Left ventricle myocardium inferior (tissue), 1 donor: ENCODE measurements around the gene DENND10. TPM values are rescaled to one million over a fixed set of nuclear protein-coding genes. Genes with fewer than 3 reads are reported as not detected.
A peak's percentile ranks its signal among the peaks of the same experiment; 100 is the strongest.
"Not testable (repeated sequence)": the region's sequence is repeated elsewhere in the genome, so short reads cannot be mapped to it uniquely, and the experiment has no call there.

Source experiments
- DNase-seq: peaks from one replicate; pipeline ENCODE4 v3.0.0-alpha.2; 2020
- H3K27ac ChIP-seq: fragments of 200-600 bp; replicated peaks from 2 replicates; pipeline ENCODE4 v1.8.0; 2021
- H3K27me3 ChIP-seq: fragments of 200-600 bp; 2 replicates; pipeline ENCODE4 v1.8.0; 2021; ENCODE audit warnings: low read depth
- H3K36me3 ChIP-seq: fragments of 200-600 bp; 2 replicates; pipeline ENCODE4 v1.8.0; 2021
- H3K4me1 ChIP-seq: fragments of 200-600 bp; 2 replicates; pipeline ENCODE4 v1.8.0; 2021
- H3K4me3 ChIP-seq: fragments of 200-600 bp; 2 replicates; pipeline ENCODE4 v1.8.0; 2021; ENCODE audit warnings: mild to moderate bottlenecking, moderate library complexity
- H3K9me3 ChIP-seq: fragments of 200-600 bp; replicated peaks from 2 replicates; pipeline ENCODE4 v1.8.0; 2021
- intact Hi-C: fragments of 100-400 bp; cut with micrococcal nuclease; formaldehyde crosslinking; loops from one replicate; pipeline ENCODE4 v1.11.0; 2022
- total RNA-seq: library from RNA; stranded (reverse); fragmentation: NEBNext Ultra II Directional; extraction: Animal tissue kit (Norgen Biotek cat#: 25700); gene quantifications from one replicate; pipeline ENCODE4 v1.2.1, GENCODE V29; 2021
- TF ChIP-seq, protein P1 (sequence below): fragments of 200-600 bp; IDR thresholded peaks from 2 replicates; pipeline ENCODE4 v1.8.0; 2021; ENCODE audit warnings: antibody characterized with exemption, mild to moderate bottlenecking, borderline replicate concordance
- donor health status: DM: no; HTN: yes; CAD: no; lungs with severe emphysema.

Gene DENND10
- total RNA-seq, 1 donor from 2014 or later: 18.3 TPM

DNA sequence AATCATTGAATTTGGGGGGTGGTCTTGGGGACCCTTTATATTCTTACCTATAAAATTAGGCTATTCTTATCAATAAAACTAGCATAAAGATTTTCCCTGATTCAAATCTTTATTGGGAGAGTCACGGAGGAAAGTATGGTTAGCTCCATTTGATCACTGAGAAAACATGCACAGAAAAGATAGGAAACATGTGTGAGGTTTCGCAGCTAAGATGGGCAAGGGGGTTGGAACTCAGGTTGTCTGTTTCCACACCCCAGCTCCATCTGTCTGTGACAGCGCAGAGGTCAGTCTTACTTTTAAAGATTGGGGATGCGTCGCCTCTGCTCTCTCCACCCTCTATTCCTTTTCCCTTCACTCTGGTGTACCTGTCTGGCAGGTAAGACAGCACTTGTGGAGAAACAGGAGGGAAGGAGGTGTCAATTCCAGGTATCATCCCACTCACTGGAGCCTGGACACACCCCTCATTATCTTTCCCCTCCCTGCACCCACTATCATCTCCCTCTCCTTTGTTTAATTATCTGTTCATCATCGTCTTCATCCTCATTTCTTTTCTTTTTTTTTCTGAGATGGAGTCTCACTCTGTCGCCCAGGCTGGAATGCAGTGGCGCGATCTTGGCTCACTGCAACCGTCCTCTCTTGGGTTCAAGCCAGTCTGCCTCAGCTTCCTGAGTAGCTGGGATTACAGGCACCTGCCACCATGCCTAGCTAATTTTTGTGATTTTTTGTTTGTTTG lies 2.4 kb upstream of the DENND10 start:
- TF ChIP-seq, protein P1, sequence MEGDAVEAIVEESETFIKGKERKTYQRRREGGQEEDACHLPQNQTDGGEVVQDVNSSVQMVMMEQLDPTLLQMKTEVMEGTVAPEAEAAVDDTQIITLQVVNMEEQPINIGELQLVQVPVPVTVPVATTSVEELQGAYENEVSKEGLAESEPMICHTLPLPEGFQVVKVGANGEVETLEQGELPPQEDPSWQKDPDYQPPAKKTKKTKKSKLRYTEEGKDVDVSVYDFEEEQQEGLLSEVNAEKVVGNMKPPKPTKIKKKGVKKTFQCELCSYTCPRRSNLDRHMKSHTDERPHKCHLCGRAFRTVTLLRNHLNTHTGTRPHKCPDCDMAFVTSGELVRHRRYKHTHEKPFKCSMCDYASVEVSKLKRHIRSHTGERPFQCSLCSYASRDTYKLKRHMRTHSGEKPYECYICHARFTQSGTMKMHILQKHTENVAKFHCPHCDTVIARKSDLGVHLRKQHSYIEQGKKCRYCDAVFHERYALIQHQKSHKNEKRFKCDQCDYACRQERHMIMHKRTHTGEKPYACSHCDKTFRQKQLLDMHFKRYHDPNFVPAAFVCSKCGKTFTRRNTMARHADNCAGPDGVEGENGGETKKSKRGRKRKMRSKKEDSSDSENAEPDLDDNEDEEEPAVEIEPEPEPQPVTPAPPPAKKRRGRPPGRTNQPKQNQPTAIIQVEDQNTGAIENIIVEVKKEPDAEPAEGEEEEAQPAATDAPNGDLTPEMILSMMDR: no peak
- Histone ChIP-seq H3K36me3 (no peaks in the 10 kb centered on the region), H3K4me3 (no peak overlapping the region), H3K4me1 (peaks cover 21% of the 10 kb centered on the region), H3K9me3 (no peaks in the 10 kb centered on the region), H3K27me3 (no peaks in the 10 kb centered on the region), H3K27ac (peak overlapping the region; percentile 77)
- DNase-seq: no peak
- intact Hi-C loops: no loop called here

DNA sequence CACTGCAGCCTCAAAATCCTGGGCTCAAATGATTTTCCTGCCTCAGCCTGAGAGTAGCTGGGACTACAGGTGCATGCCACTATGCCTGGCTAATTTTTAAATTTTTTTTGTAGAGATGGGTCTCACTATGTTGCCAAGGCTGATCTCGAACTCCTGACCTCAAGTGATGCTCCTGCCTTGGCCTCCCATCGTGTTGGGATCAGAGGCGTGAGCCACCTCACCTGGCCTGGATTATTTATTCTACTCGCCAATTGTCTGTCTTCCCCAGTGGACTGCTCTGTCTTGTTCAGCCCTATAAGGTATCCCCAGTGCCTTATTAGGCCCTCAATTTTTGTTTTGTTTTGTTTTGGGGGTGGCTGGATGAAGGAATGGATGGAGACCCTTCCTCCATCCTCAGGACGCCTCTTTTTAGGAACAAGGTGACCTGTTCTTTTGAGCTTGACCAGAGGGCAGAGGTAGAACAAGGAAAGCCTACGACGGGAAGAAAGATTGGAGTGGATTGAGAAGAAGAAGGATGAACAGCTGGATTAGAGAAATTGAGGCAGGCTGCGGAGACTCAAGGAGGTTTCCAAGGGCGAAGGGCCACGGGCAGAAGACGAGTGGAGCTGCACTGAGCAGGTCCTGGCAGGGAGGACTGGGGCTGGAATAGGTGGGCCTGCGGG lies 541 bp upstream of the DENND10 start:
- peak overlapping the region; percentile 86 for H3K27ac ChIP-seq
- peak overlapping the region; percentile 92 for H3K4me3 ChIP-seq
- DNase-seq: no peak
- H3K4me1 ChIP-seq: peaks cover 21% of the 10 kb centered on the region
- H3K27me3 ChIP-seq: no peaks in the 10 kb centered on the region
- peaks cover 4% of the 10 kb centered on the region for H3K36me3 ChIP-seq
- H3K9me3 ChIP-seq: no peaks in the 10 kb centered on the region
- intact Hi-C loops: no loop called here
- TF ChIP-seq, protein P1: no peak

DNA sequence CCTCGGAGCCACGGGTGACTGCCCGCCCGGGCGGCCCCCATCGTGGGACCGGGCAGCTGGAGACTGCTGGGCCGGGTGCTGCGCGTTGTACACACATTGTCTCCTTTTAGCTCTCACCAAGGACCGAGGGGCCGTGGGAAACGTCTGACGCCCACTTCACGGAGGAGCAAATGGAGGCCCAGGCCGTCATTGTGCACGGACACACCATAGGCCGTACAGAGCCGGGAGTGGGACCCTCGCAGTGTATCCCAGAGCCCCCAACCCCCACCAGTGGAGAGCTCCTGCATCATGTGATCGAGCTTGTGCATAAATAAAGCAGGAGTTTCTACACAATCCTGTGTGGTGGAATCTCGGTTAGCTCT lies 722 bp downstream of the DENND10 start:
- H3K4me1 ChIP-seq: peaks cover 21% of the 10 kb centered on the region
- DNase-seq: peak; percentile 19
- H3K27me3 ChIP-seq: no peaks in the 10 kb centered on the region
- peak overlapping the region; percentile 86 for H3K27ac ChIP-seq
- TF ChIP-seq, protein P1: no peak
- no peaks in the 10 kb centered on the region for H3K9me3 ChIP-seq
- peak overlapping the region; percentile 92 for H3K4me3 ChIP-seq
- peaks cover 17% of the 10 kb centered on the region for H3K36me3 ChIP-seq
- intact Hi-C loops: no loop called here

DNA sequence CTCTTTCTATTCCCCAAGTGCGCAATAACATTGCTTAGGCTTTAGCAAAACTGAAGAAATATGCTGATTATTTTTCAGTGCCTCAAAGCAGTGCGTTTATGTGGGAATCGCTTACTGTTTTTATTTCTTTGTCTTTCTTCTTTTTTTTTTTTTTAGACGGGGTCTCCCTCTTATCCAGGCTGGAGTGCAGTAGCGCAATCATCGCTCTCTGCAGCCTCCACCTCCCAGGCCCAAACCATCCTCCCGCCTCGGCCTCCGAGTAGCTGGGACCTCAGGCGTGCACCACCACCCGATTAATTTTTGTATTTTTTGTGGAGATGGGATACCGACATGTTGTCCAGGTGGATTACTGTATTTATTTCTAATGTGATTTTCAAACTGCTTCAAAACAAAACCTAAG lies 1.2 kb downstream of the DENND10 start:
- intact Hi-C loops: no loop called here
- TF ChIP-seq, protein P1: no peak
- Histone ChIP-seq H3K9me3 (no peaks in the 10 kb centered on the region), H3K4me3 (peak overlapping the region; percentile 92), H3K36me3 (peaks cover 22% of the 10 kb centered on the region), H3K27me3 (no peaks in the 10 kb centered on the region), H3K27ac (no peak overlapping the region), H3K4me1 (peaks cover 20% of the 10 kb centered on the region)
- no peak for DNase-seq

DNA sequence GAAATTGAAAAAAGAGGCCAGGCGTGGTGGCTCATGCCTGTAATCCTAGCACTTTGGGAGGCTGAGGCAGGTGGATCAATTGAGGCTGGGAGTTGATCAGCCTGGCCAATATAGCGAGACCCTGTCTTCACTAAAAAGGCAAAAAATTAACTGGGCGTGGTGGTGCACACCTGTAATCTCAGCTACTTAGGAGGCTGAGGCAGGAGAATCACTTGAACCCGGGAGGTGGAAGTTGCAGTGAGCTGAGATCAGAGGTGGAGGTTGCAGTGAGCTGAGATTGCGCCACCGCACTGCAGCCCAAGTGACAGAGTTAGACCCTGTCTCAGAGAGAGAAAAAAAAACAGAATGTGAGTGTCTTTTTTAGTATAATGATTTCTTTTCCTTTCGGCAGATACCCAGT lies 2.0 kb downstream of the DENND10 start:
- intact Hi-C loops, DNase-seq, H3K27ac ChIP-seq, H3K27me3 ChIP-seq, H3K9me3 ChIP-seq, H3K4me3 ChIP-seq: not testable (repeated sequence)
- Histone ChIP-seq H3K36me3 (peaks cover 29% of the 10 kb centered on the region), H3K4me1 (peaks cover 17% of the 10 kb centered on the region)

DNA sequence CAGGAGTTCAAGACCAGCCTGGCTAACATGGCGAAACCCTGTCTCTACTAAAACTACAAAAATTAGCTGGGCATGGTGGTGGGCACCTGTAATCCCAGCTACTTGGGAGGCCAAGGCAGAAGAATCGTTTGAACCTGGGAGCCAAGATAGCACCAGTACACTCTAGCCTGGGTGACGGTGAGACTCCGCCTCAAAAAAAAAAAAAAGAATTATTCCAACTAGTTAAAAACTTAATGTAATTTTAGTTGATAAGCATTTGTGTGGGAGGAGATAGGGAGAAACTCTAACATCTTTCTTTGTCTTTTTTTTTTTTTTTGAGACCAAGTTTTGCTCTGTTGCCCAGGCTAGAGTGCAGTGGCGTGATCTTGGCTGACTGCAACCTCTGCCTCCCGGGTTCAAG lies 3.2 kb downstream of the DENND10 start:
- H3K27me3 ChIP-seq, H3K27ac ChIP-seq, H3K9me3 ChIP-seq, H3K4me3 ChIP-seq, intact Hi-C loops, DNase-seq: not testable (repeated sequence)
- Histone ChIP-seq H3K36me3 (peaks cover 41% of the 10 kb centered on the region), H3K4me1 (peaks cover 17% of the 10 kb centered on the region)

DNA sequence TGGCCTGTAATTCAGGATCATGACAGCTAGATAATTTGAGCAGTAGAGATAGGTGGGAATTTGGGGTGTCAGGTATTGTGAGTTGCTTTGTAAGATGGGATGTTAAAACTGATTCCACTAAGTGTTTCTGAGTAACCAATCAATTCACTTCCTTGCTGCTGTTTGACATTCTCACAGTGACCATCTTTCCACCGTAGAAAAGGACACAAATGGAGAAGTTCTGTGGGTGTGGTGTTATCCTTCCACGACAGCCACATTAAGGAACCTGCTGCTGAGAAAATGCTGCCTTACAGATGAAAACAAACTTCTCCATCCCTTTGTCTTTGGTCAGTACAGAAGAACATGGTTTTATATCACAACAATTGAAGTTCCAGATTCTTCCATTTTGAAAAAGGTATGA lies 3.9 kb downstream of the DENND10 start:
- peaks cover 48% of the 10 kb centered on the region for H3K36me3 ChIP-seq
- intact Hi-C loops, H3K4me3 ChIP-seq, H3K27ac ChIP-seq, H3K27me3 ChIP-seq, H3K9me3 ChIP-seq, DNase-seq: not testable (repeated sequence)
- peaks cover 17% of the 10 kb centered on the region for H3K4me1 ChIP-seq
